ENCODE data around the gene HEATR1.

- TF ChIP-seq, protein P1, sequence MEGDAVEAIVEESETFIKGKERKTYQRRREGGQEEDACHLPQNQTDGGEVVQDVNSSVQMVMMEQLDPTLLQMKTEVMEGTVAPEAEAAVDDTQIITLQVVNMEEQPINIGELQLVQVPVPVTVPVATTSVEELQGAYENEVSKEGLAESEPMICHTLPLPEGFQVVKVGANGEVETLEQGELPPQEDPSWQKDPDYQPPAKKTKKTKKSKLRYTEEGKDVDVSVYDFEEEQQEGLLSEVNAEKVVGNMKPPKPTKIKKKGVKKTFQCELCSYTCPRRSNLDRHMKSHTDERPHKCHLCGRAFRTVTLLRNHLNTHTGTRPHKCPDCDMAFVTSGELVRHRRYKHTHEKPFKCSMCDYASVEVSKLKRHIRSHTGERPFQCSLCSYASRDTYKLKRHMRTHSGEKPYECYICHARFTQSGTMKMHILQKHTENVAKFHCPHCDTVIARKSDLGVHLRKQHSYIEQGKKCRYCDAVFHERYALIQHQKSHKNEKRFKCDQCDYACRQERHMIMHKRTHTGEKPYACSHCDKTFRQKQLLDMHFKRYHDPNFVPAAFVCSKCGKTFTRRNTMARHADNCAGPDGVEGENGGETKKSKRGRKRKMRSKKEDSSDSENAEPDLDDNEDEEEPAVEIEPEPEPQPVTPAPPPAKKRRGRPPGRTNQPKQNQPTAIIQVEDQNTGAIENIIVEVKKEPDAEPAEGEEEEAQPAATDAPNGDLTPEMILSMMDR (IDR thresholded peaks at IDR 0.05): no peak
- no peak for TF ChIP-seq POLR2A (IDR thresholded peaks at IDR 0.05)
Measured at GRCh38 chr1:236552901-236553300, 51.4 kb downstream of the HEATR1 start.
